Posterior cingulate gyrus (tissue), 11 donors: ENCODE measurements around the gene ARHGEF37.
"Not testable (repeated sequence)": the region's sequence is repeated elsewhere in the genome, so short reads cannot be mapped to it uniquely, and the experiment has no call there.

Experiments used
- DNase-seq, 10 donors: peaks; one replicate each; pipeline versions ENCODE4 v3.0.0 to v3.0.0-alpha.2; 2020 to 2021; ENCODE audit warnings: mixed read lengths in 3 of 10
- intact Hi-C: fragments of 100-400 bp; cut with DNase I; formaldehyde crosslinking; loops from one replicate; pipeline ENCODE4 v1.15.1; 2023

The ARHGEF37 gene

DNA sequence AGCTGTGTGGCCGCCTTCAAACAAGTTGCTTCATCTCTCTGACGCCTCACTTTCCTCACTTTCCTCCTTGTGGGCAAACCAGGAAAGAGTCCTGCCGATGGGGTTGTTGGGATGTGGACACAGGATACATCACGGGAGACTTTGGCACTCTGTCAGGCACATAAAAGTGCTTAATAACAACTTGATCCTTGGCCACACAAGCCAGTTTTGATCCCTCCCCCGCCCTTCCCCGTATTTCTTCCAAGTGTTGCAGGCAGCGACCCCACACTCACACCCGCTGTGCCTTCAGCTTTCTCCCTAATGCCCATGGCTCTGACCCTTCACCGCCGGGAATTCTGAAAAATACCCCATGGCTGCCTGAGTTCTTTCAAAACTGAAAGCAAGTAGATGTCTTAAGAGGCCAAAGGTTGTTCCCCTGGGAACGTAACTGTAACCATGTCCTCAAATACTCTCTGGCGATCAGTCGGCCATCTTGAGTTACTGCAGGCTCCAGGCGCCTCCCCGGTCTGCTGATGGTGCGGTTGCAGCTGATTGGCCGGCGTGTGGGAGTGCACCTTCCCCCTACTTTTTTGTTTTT, 59.8 kb downstream of the ARHGEF37 start:
- intact Hi-C loops, result no loop called here
- DNase-seq, result no peak

DNA sequence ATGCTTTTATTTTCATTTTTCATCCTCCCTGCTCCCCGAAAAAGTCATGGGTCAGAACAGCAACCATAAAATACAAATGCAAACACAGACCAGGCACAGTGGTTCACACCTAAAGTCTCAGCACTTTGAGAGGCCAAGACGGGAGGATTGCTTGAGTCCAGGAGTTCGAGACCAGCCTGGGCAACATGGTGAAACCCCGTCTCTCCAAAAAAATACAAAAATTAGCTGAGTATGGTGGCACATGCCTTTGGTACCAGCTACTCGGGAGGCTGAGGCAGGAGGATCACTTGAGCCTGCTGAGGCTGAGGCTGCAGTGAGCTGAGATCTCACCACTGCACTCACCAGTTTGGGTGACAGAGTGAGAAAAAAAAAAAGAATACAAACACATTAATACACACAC, 60.3 kb downstream of the ARHGEF37 start:
- intact Hi-C loops, result no loop called here
- no peak for DNase-seq

DNA sequence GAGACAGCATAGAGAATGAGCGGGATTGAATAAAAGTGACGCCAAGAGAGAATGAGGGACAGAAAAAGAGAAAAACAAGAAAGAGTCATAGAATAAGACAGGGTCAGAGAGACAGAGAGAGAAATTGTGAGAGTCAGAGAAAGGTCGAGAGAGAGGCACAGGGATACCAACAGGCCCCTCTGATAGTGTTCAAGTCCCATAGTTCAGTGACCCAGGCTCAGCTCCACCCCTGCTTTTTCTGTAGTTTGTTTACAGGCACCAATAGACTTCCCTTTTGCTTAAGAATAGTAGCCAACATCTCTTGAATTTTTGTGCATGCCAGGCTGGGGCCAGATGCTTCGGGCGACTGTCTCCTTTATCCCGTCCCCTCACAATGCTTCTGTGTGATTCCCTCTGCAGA, 62.5 kb downstream of the ARHGEF37 start:
- intact Hi-C loops, result no loop called here
- no peak for DNase-seq

DNA sequence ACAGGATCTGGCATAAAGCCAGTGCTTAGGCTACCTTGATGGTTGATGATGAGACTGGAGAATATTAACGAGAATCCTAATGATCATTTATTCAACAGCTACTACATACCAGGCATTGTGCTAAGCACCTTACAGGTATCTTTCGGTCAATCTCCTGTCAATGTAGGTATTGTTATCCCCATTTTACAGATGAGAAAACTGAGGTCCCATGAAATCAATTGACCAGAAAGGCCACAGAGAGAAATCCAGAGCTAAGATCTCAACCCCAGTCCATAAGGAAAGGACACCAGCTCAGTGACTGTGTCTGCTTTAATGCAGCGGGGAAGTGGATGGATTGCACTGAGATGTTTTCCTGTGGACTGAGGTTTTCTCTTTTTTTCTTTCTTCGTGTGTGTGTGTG, 63.3 kb downstream of the ARHGEF37 start:
- intact Hi-C loops, result no loop called here
- DNase-seq, result no peak

DNA sequence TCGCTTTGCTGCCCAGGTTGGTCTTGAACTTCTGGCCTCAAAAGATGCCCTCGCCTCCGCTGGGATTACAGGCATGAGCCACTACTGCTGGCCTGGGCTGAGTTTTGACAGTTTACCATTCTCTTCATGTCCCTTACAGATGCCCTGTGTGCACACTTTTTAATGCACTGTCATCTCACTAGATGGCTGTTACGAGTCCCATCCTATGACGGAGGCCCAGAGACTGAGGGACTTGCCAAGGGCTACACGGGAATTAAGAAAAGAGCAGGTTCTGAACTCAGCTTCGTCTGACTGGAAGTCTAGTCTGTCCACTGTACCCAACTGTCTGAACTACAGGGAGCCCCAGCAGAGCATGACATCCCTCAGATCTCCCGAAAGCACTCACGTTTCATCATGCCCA, 63.9 kb downstream of the ARHGEF37 start:
- intact Hi-C loops, result no loop called here
- no peak for DNase-seq

DNA sequence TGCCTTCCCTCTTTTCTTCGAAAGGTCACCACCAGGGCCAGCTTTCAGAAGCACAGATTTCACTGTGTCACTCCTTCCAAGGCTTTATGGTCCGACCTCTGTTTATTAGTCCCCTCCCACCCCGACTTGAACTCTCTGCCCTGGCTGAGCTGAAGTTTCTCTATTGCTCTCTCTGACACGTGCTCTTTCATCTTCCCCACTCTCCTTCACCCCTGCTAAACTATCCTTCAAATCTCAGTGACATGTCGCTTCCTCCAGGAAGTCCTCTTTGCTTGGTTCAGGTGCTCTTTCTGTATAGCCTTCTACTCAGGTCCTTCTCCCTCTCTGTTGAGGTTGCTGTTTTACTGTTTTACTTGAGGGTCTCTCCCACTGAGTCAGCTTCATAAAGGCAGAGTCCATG, 64.4 kb downstream of the ARHGEF37 start:
- no peak for DNase-seq
- intact Hi-C loops, result no loop called here

DNA sequence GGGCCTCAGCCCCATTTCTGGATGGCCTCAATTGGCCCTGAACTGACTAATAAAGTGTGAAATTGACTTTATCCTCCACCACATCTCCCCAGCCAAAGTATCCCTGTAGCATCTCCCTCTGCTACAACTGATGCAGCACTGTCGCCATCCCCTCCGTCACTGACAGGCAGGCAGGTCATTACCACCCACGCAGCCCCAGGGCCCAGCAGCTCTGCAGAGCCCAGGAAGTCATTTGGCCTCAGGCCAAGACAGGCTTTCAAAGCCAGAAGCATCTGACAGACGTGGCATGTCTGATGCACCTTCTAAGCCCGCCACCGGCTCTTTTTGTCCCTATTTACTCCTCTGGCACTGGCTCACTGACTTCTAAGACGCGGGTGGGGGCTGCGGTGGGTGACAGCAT, 65.3 kb downstream of the ARHGEF37 start:
- intact Hi-C loops, result no loop called here
- no peak for DNase-seq

DNA sequence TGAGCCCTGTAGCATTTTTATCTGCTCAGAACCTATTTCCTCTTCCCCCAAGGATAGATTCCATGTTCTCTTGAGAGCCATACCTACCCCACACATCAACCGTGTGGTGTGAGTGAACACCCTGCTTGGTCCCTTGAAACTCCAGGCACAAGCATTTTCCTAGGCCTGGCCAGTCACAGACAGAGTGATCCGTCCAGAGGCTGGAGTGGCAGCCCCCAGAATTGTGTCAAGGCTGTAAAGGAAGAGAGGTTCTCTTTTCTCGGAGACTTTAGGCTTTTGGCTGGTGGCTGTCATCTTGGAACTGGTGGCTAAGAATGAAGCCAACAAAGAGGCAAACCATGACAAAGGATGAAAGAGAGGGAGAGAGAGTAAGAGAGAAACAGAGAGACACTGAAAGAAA, 66.0 kb downstream of the ARHGEF37 start:
- intact Hi-C loops, result no loop called here
- DNase-seq, result no peak

DNA sequence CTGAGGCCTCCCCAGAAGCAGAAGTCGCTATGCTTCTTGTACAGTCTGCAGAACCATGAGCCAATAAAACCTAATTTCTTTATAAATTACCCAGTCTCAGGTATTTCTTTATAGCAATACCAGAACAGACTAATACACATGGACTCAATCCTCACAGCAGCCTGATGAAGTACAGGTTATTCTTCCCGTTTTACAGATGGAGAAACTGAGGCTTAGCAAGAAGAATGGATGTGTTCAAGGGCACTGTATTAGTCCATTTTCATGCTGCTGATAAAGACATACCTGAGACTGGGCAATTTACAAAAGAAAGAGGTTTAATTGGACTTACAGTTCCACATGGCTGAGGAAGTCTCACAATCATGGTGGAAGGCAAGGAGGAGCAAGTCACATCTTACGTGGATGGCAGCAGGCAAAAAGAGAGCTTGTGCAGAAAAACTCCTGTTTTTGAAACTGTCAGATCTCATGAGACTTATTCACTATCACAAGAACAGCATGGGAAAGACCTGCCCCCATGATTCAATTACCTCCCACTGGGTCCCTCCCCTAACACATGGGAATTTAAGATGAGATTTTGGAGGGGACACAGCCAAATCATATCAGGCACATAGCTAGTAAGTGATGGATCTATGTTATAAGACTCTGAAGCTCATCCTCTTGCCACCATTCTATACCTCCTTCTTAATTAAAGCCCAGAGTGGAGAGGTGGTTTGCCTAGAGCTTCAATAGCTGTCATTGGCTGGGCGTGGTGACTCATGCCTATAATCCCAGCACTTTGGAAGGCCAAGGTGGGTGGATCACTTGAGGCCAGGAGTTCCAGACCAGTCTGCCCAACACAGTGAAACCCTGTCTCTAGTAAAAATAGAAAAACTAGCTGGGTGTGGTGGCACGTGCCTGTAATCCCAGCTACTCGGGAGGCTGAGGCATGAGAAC, 67.4 kb downstream of the ARHGEF37 start:
- DNase-seq, intact Hi-C loops: not testable (repeated sequence)

DNA sequence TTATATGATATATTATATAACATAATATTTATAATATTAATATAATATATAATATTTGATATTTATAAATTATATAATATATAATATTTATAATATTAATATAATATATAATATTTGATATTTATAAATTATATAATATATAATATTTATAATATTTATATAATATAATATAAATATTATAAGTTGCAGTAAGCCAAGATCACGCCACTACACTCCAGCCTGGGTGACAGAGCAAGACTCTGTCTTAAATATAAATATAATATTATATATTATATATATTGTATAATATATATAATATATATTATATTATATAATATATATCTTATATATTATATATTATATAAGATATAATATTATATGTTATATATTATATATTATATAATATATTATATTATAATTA, 68.4 kb downstream of the ARHGEF37 start:
- intact Hi-C loops, result not testable (repeated sequence)

DNA sequence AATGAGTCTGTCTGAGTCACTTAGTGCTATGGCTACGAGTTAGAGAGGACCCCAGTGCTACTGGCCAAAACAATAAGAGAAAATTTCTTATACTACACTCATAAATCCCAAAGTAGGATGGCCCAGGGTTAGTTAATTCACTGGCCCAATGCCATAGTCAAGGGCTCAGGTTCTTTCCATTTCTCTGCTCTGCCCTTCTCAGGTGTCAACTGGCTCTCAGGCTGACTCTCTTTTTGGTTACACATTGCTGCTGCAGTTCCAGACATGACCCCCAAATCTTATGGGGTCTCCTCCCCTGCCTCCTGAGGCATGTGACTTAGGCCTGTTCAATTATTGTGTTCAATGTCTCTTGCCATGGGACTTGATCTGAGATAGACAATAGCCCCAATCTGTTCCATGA, 70.4 kb downstream of the ARHGEF37 start:
- DNase-seq, result no peak
- intact Hi-C loops, result no loop called here

More for the DNA sequence above, 68.4 kb downstream of the ARHGEF37 start:
- DNase-seq, result not testable (repeated sequence)

DNA sequence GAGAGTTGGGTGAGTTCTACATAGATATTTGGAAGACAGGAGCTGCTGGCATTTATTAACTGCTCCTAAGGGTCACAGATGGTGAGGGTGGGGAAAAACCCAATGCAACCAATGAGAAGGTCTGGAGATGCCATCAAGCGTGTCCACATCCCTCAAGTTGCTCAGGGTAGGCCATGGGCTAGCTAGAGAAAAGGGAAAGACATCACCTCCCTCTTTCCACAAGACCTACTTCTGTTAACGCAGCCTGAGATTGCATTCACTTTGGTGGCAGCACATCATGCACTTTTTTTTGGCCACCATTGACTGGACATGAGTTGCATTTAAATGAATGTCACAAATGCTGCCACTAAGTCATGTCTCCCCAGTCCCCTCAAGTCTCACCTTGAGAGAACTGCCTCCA, 71.4 kb downstream of the ARHGEF37 start:
- intact Hi-C loops, result no loop called here
- no peak for DNase-seq

DNA sequence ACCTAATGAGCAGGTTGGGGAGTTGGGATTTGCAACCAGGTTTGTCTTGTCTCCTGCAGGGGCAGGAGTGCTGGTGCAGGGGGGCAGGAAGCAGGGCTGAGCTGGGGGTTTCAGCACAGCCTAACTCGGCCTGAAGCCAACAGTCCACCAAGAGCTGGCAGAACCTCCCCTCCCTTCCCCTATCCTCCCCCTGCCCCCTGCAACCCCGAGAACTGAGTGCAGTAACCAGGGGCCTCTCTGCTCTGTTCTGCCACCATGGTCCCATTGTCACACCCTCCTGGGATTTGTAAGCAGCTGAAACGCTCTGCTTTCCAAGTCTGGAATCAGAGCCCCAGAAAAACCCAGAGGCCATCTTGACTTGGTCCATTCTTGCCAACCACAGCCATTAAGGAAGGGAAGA, 72.9 kb downstream of the ARHGEF37 start:
- DNase-seq, result no peak
- intact Hi-C loops, result no loop called here

DNA sequence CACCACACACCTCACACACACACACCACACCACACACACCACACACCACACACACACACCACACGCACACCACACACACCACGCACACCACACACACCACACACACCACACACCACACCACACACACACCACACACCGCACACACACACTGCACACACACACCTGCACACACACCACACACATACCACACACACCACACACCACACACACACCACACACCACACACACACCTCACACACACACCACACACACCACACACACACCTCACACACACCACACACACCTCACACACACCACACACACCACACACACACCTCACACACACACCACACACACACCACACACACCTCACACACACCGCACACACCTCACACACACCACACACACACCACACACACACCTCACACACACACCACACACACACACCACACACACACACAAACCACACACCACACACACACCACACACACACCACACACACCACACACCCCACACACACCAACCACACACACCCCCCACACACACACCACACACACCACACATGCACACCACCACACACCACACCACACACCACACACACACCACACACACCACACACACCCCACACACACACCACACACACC, 73.7 kb downstream of the ARHGEF37 start:
- intact Hi-C loops, result no loop called here

DNA sequence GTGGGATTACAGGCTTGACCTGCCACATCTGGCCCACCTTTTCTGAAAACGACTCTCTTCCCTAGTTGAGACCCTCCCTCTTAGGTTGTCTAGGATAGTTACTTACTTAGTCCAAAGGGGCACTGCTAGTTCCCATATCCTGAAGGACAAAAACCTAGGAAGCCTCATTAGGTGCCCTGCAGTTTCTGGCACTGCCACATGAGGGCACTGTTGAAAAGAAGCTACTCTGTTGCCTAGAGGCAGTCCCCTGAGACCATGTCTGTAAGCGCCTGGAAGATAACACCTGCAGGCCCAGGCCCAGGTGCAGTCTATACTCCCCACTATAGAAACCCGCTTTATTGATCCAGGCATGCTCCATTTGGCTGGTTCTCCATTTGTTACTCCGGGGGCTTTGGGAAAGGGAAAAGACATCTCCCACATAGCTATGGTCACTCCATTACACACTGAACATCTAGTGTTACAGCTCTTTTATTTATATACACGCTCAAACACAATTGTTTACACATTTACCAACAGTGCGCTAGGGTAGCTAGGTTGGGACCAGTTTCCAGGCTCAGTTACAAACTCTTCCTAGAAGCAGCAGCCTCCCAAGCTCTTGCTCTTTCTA, 75.4 kb downstream of the ARHGEF37 start:
- DNase-seq, result no peak
- intact Hi-C loops, result no loop called here

More for the DNA sequence above, 73.7 kb downstream of the ARHGEF37 start:
- DNase-seq, result no peak

DNA sequence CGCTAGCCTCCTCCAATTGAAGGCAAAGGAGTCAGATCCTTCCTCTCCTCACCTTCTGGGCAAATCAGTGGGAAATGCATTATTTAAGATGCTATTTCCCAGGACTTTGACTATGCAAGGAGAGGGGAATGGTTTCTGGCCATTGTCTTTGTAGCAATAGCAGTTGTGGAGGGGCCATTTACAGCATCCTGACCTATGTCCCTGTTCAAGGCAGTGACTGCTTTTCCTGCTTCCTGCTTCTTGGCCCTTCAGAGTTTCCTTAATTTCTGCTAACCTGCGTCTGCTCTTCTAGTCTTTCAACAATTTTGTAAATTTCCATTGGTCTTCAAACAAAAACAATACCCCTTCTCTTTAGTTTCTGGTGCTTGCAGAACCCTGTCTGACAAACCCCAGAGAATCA, 76.0 kb downstream of the ARHGEF37 start:
- DNase-seq, result no peak
- intact Hi-C loops, result no loop called here

DNA sequence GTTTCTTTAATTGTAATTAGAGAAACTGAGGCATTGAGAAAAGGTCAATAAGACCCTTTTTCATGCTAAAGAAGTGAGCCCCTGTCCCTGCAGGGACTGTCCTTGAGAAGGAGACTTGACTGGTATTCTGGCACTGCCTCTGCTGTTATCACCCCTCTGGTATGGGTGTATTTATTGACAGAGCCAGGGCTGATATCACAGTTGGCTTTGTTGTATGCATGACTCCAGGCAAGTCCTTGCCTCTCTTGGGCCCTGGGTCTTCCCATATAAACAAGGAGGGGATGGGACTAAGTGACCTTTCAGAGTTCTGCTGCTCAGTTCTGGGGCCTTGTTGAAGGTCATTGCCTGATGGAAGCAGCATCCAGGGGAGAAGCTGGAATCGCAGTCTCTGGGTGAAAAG, 77.0 kb downstream of the ARHGEF37 start:
- intact Hi-C loops, result no loop called here
- no peak for DNase-seq

DNA sequence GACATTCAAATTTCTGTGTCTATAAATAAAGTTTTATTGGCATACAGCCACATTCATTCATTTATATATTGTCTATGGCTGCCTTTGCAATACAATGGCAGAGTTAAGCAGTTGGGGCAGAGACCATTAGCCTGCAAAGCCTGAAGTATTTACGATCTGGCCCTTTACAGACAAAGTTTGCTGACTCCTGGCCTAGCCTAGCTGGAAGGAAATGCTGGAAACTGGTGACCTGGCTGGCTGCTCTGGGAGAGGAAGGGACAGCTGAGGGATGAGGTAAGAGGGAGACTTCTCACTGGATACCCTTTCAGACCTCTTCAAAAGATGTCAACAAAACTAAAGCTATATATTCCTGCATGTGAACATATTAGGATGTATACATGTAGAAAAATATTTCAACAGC, 82.8 kb downstream of the ARHGEF37 start:
- no peak for DNase-seq
- intact Hi-C loops, result no loop called here

DNA sequence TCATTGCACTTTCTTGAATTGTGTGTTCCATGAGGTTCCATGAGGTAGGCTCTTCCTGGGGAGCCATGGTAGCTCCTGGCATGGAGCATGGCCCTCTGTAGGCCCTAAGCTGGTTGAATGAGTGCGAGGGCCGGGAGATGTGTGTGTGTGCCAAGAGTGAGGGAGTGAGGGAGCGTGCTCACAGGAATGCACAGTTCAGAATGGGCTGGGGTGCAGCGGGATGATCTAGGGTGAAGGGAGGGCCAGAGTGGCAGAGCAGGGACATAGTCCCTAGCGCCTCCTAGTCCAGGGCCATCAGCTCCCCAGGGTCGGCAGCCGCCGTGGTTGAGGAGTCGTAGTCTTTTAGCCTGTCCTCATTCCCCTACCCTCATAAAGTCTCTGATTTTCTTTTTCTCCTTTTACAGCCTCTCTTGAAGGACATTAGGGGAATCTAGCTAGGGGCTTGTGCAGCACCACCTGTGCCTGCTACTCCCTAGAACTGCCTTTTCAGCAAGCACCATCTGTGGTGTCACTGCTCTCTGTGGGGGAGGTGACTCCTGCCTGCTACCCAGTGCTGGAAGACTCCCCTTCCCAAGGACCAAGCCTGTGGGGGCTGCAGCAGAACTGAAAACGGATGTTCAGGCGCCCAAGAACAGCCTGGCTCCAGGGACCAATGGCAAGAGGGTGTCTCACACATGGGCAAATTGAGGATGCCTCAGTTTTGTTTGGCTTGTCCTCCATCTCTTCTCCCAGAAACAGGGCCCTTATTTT, 83.5 kb downstream of the ARHGEF37 start:
- intact Hi-C loops, result no loop called here
- DNase-seq, result no peak

DNA sequence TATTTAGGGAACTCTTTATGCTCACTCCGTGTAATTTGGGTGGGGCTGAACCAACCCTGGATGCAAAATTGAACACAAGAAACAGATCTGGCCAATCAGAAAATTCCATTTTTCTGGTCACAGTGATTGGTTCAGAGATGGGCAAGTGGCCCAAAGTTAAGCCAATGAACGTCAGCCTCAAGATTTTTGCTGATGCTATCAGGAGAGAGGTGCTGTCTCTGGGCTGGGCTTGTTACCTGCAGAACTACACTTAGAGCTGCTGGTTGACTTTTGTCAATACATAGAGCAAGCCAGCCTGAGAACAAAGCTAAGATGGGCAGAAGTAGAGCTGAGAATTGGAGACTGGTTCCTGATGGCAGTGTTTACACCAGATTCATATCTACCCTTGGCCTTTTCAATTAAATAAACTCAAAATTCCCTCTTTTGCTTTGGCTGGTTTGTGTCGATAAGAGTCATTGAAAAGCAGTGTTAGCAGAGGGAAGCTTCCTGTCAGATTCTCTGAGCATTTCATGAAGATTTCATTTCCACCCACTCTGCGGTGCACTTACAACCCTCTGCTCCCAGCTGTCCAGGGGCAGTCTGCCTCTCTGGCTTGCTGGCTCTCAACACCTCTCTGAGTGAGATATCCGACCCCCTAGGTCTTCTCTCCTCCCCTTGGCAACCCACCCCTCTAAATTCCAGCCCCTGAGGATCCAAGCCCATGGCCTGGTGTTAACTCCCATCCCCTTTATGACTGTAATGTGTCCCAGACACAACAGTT, 84.3 kb downstream of the ARHGEF37 start:
- DNase-seq, result no peak
- intact Hi-C loops, result no loop called here
